ENCODE data around the gene MT4.

The MT4 gene

DNA sequence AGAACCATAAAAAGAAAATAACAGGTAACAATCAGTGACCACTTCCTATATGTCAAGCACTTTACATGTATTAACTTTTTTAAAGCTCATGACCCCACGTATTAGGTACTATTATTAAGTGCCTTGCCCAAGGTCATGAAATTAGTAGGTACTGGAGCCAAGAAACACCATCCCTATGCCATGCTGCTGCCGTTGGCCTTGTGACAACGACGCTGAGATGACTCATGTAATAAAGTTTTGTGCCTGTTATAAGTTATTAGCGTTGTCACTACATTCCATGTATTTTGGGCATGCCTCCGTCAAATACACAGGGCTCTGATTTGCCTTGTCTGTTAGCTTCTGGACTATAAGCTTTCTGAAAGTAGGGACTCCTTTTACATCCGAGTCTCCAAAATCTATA is 46.4 kb upstream of the MT4 start:
- Histone ChIP-seq H3F3A (ENCODE audit: insufficient read depth) (no peaks in the 10 kb centered on the region), H3K9ac (ENCODE audit: low read length) (no peak overlapping the region), H2AFZ (ENCODE audit: low read depth, low read length, severe bottlenecking) (no peak overlapping the region), H3K79me2 (ENCODE audit: insufficient read depth, low read length) (no peaks in the 10 kb centered on the region), H3K27me3 (ENCODE audit: low read length) (no peaks in the 10 kb centered on the region), H3K27ac (ENCODE audit: low read depth, low read length) (no peak overlapping the region), H3K4me3 (ENCODE audit: insufficient read depth, low read length, poor library complexity, severe bottlenecking) (no peak overlapping the region), H3K9me3 (ENCODE audit: insufficient read depth, low read length) (no peaks in the 10 kb centered on the region), H3K36me3 (ENCODE audit: low read length) (no peaks in the 10 kb centered on the region), H3K4me2 (ENCODE audit: low read depth, low read length, poor library complexity, severe bottlenecking) (no peak overlapping the region), H4K20me1 (ENCODE audit: low read depth, low read length) (no peaks in the 10 kb centered on the region), H3K9me2 (replicated peaks; ENCODE audit: insufficient read depth, low read length) (no peaks in the 10 kb centered on the region)
- TF ChIP-seq, protein P1, sequence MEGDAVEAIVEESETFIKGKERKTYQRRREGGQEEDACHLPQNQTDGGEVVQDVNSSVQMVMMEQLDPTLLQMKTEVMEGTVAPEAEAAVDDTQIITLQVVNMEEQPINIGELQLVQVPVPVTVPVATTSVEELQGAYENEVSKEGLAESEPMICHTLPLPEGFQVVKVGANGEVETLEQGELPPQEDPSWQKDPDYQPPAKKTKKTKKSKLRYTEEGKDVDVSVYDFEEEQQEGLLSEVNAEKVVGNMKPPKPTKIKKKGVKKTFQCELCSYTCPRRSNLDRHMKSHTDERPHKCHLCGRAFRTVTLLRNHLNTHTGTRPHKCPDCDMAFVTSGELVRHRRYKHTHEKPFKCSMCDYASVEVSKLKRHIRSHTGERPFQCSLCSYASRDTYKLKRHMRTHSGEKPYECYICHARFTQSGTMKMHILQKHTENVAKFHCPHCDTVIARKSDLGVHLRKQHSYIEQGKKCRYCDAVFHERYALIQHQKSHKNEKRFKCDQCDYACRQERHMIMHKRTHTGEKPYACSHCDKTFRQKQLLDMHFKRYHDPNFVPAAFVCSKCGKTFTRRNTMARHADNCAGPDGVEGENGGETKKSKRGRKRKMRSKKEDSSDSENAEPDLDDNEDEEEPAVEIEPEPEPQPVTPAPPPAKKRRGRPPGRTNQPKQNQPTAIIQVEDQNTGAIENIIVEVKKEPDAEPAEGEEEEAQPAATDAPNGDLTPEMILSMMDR (IDR thresholded peaks at IDR 0.05; ENCODE audit: insufficient read depth, low read length, poor library complexity, severe bottlenecking): no peak
- TF ChIP-seq EZH2phosphoT487 (conservative IDR thresholded peaks at IDR 0.05; ENCODE audit: low read length): no peak

DNA sequence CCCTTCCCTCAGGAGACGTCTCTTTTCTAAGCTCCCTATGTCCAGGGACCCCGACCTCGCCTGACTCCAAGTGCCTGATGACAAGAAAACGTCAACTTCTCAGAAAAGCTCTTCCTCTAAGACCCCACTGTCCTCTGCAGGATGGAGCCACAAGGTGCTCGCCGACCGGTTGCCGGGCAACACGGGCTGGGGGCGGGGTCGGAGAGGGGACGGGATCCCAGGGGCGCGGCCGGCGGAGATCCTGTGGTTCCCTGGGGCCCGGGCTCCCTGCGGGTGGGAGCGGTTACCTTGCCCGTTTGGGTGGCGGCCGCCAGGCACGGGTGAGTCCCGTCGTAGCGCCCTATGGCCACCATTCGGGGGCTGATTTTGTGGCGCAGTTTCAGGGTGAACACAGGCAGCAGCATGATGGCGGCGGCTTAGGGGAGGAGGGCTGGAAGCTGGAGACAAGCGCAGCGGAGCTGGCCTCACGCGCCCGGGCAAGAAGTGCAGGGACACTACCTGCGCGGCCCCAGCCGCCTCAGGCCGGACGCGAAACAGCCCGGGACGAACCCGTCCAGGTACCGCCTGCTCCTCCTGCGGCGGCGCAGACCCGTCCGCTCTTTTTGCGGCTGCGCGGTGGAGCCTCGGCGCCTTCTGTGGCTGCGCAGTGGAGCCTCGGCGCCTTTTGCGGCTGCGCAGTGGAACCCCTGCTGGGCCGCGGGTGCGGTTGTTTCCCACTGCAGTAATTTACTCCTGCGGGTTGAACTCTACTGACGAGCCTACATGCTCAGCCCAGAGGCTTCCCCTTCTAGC is 45.2 kb upstream of the MT4 start, which contains the start of gene BBS2:
BBS2 (minus strand) TSS at position 566 of the 792 bp plus-strand sequence; CDS start at position 404, 162 bp downstream.
- Histone ChIP-seq H3K4me2 (ENCODE audit: low read depth, low read length, poor library complexity, severe bottlenecking) (peak within 1 kb of the TSS; percentile 69), H3F3A (ENCODE audit: insufficient read depth) (no peaks in the 10 kb centered on the region), H3K4me3 (ENCODE audit: insufficient read depth, low read length, poor library complexity, severe bottlenecking) (peak within 1 kb of the TSS; percentile 80), H3K9ac (ENCODE audit: low read length) (peak within 1 kb of the TSS; percentile 69), H3K79me2 (ENCODE audit: insufficient read depth, low read length) (no peaks in the 10 kb centered on the region), H3K36me3 (ENCODE audit: low read length) (no peaks in the 10 kb centered on the region), H3K9me3 (ENCODE audit: insufficient read depth, low read length) (no peaks in the 10 kb centered on the region), H3K27ac (ENCODE audit: low read depth, low read length) (no peak within 1 kb of the TSS; the same call in 1 of the 2 replicates), H3K27me3 (ENCODE audit: low read length) (no peaks in the 10 kb centered on the region), H4K20me1 (ENCODE audit: low read depth, low read length) (no peaks in the 10 kb centered on the region), H2AFZ (ENCODE audit: low read depth, low read length, severe bottlenecking) (peak within 1 kb of the TSS; percentile 86), H3K9me2 (replicated peaks; ENCODE audit: insufficient read depth, low read length) (no peaks in the 10 kb centered on the region)
- no peak for TF ChIP-seq EZH2phosphoT487 (conservative IDR thresholded peaks at IDR 0.05; ENCODE audit: low read length)
- TF ChIP-seq, protein P1 (IDR thresholded peaks at IDR 0.05; ENCODE audit: insufficient read depth, low read length, poor library complexity, severe bottlenecking): no peak

DNA sequence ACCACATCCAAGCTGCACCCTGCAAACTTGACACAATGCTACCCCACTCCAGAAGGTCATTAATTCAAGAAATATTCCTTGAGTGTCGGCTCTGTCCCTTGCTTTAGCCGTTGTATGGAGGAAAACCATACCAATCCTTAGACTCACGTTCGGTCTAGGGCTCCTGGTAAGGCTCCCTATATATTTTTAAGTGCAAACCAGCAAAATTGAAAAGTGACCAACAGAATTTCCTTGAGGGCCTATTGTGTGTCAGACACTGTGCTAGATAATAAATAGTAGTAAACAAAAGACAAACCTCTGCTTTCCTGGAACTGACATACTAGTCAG is 44.7 kb upstream of the MT4 start:
- no peaks in the 10 kb centered on the region for H3K36me3 ChIP-seq (ENCODE audit: low read length)
- no peak overlapping the region for H3K27ac ChIP-seq (ENCODE audit: low read depth, low read length)
- no peak for TF ChIP-seq EZH2phosphoT487 (conservative IDR thresholded peaks at IDR 0.05; ENCODE audit: low read length)
- TF ChIP-seq, protein P1 (IDR thresholded peaks at IDR 0.05; ENCODE audit: insufficient read depth, low read length, poor library complexity, severe bottlenecking): no peak
- H3K4me2 ChIP-seq (ENCODE audit: low read depth, low read length, poor library complexity, severe bottlenecking): peak overlapping the region; percentile 69
- H3K9me2 ChIP-seq (replicated peaks; ENCODE audit: insufficient read depth, low read length): no peaks in the 10 kb centered on the region
- no peaks in the 10 kb centered on the region for H3F3A ChIP-seq (ENCODE audit: insufficient read depth)
- peak overlapping the region; percentile 69 for H3K9ac ChIP-seq (ENCODE audit: low read length)
- peak overlapping the region; percentile 80 for H3K4me3 ChIP-seq (ENCODE audit: insufficient read depth, low read length, poor library complexity, severe bottlenecking)
- no peaks in the 10 kb centered on the region for H3K27me3 ChIP-seq (ENCODE audit: low read length)
- H3K9me3 ChIP-seq (ENCODE audit: insufficient read depth, low read length): no peaks in the 10 kb centered on the region
- no peaks in the 10 kb centered on the region for H4K20me1 ChIP-seq (ENCODE audit: low read depth, low read length)
- H3K79me2 ChIP-seq (ENCODE audit: insufficient read depth, low read length): no peaks in the 10 kb centered on the region
- H2AFZ ChIP-seq (ENCODE audit: low read depth, low read length, severe bottlenecking): peak overlapping the region; percentile 86
